Glutamatergic neuron (in vitro differentiated cells): Measurements from ENCODE around the gene CXCL1. TPM values are rescaled to one million over a fixed set of nuclear protein-coding genes. Genes with fewer than 3 reads are reported as not detected.

Experiments used
- DNase-seq: peaks from one replicate; pipeline ENCODE4 v3.0.0; 2022
- H3K27ac Mint-ChIP-seq: one replicate; pipeline ENCODE4 v1.8.0; 2020; ENCODE audit warnings: mild to moderate bottlenecking, mixed read lengths, inconsistent platforms; ENCODE audit not compliant: unreplicated experiment
- H3K27me3 Mint-ChIP-seq: one replicate; pipeline ENCODE4 v1.8.0; 2020; ENCODE audit warnings: mild to moderate bottlenecking, moderate library complexity, mixed read lengths, inconsistent platforms; ENCODE audit not compliant: unreplicated experiment
- H3K36me3 Mint-ChIP-seq: one replicate; pipeline ENCODE4 v1.8.0; 2020; ENCODE audit warnings: mild to moderate bottlenecking, mixed read lengths, inconsistent platforms; ENCODE audit not compliant: unreplicated experiment
- H3K4me1 Mint-ChIP-seq: one replicate; pipeline ENCODE4 v1.8.0; 2020; ENCODE audit warnings: mild to moderate bottlenecking, low read depth, mixed read lengths, inconsistent platforms; ENCODE audit not compliant: unreplicated experiment
- H3K4me3 Mint-ChIP-seq: one replicate; pipeline ENCODE4 v1.8.0; 2020; ENCODE audit warnings: mild to moderate bottlenecking, mixed read lengths, inconsistent platforms; ENCODE audit not compliant: unreplicated experiment
- H3K9me3 Mint-ChIP-seq: one replicate; pipeline ENCODE4 v1.8.0; 2020; ENCODE audit warnings: mild to moderate bottlenecking, moderate library complexity, mixed read lengths, inconsistent platforms; ENCODE audit not compliant: unreplicated experiment
- CTCF ChIP-seq: fragments of 200-600 bp; sonication (generic); IDR thresholded peaks from one replicate; pipeline ENCODE4 v1.5.0; 2021; ENCODE audit not compliant: partially characterized antibody, unreplicated experiment
- long read RNA-seq: library from polyadenylated mRNA; unstranded; transcript quantifications from one replicate; pipeline ENCODE4 v2.0.0, GENCODE V29; 2020; ENCODE audit not compliant: unreplicated experiment
- total RNA-seq: library from RNA; stranded (reverse); fragmentation: NEBNext Ultra II Directional; extraction: Animal tissue kit (Norgen Biotek cat#: 25700); gene quantifications from one replicate; pipeline ENCODE4 v1.2.1, GENCODE V29; 2021; ENCODE audit not compliant: unreplicated experiment

Gene CXCL1
- not detected for total RNA-seq
- long read RNA-seq, result 0 reads

GRCh38 chr4:73869130-73870055 is at the start of gene CXCL1:
CXCL1 (plus strand) TSS chr4:73869393; CDS start chr4:73869471, 78 bp downstream.
- peak within 1 kb of the TSS; percentile 87 for H3K4me3 Mint-ChIP-seq
- H3K9me3 Mint-ChIP-seq, result no peaks in the 10 kb centered on the region
- TF ChIP-seq CTCF, result no peak
- peaks cover 6% of the 10 kb centered on the region for H3K27me3 Mint-ChIP-seq
- DNase-seq, result peak; percentile 63
- no peaks in the 10 kb centered on the region for H3K36me3 Mint-ChIP-seq
- peaks cover 1% of the 10 kb centered on the region for H3K4me1 Mint-ChIP-seq
- no peak within 1 kb of the TSS for H3K27ac Mint-ChIP-seq

- no peaks in the 10 kb centered on the region for H3K9me3 Mint-ChIP-seq
- no peaks in the 10 kb centered on the region for H3K27me3 Mint-ChIP-seq
- H3K4me3 Mint-ChIP-seq, result no peak overlapping the region
- no peak overlapping the region for H3K27ac Mint-ChIP-seq
- H3K36me3 Mint-ChIP-seq, result no peaks in the 10 kb centered on the region
- no peak for DNase-seq
- TF ChIP-seq CTCF, result no peak
- no peaks in the 10 kb centered on the region for H3K4me1 Mint-ChIP-seq
Measured at GRCh38 chr4:73821325-73821724, 47.9 kb upstream of the CXCL1 start.

GRCh38 chr4:73822389-73822788 is 46.8 kb upstream of the CXCL1 start:
- H3K36me3 Mint-ChIP-seq, result no peaks in the 10 kb centered on the region
- TF ChIP-seq CTCF, result no peak
- no peak overlapping the region for H3K27ac Mint-ChIP-seq
- no peaks in the 10 kb centered on the region for H3K9me3 Mint-ChIP-seq
- H3K4me1 Mint-ChIP-seq, result no peaks in the 10 kb centered on the region
- no peak overlapping the region for H3K4me3 Mint-ChIP-seq
- H3K27me3 Mint-ChIP-seq, result no peaks in the 10 kb centered on the region
- DNase-seq, result no peak

- Mint-ChIP-seq H3K9me3 (no peaks in the 10 kb centered on the region), H3K4me1 (no peaks in the 10 kb centered on the region), H3K36me3 (no peaks in the 10 kb centered on the region), H3K27me3 (no peaks in the 10 kb centered on the region), H3K27ac (no peak overlapping the region), H3K4me3 (no peak overlapping the region)
- DNase-seq, result no peak
- TF ChIP-seq CTCF, result no peak
Measured at GRCh38 chr4:73822812-73823504, 46.2 kb upstream of the CXCL1 start.

- no peaks in the 10 kb centered on the region for H3K9me3 Mint-ChIP-seq
- no peak for TF ChIP-seq CTCF
- H3K36me3 Mint-ChIP-seq, result no peaks in the 10 kb centered on the region
- no peaks in the 10 kb centered on the region for H3K4me1 Mint-ChIP-seq
- no peak for DNase-seq
- H3K27ac Mint-ChIP-seq, result no peak overlapping the region
- no peaks in the 10 kb centered on the region for H3K27me3 Mint-ChIP-seq
- H3K4me3 Mint-ChIP-seq, result no peak overlapping the region
Measured at GRCh38 chr4:73823760-73824159, 45.4 kb upstream of the CXCL1 start.
